Epithelial cell of proximal tubule (primary cell): Measurements from ENCODE around the gene UPP2. TPM values are rescaled to one million over a fixed set of nuclear protein-coding genes. Genes with fewer than 3 reads are reported as not detected.

Experiments
- DNase-seq: peaks from one replicate; pipeline ENCODE4 v3.0.0-alpha.2; 2011; ENCODE audit warnings: low read depth
- H3K4me3 ChIP-seq: 2 replicates; pipeline ENCODE4 v1.5.1; 2011; ENCODE audit warnings: low read depth, mild to moderate bottlenecking, low read length
- CTCF ChIP-seq: conservative IDR thresholded peaks from 2 replicates; pipeline ENCODE4 v1.5.1; 2012; ENCODE audit warnings: low read depth, mild to moderate bottlenecking, low read length
- total RNA-seq: library from RNA; depleted of rRNA; stranded (reverse); fragments of >200 nt; gene quantifications from 2 replicates; pipeline ENCODE4 v1.2.3, GENCODE V29; 2015

Gene UPP2
- total RNA-seq, 1 donor from 2014 or later, result not detected

- DNase-seq, result no peak
- no peak for TF ChIP-seq CTCF
- no peak overlapping the region for H3K4me3 ChIP-seq
These were observed 43.4 kb downstream of the UPP2 start for GRCh38 chr2:158144914-158145625.

GRCh38 chr2:158153270-158154015 is 51.8 kb downstream of the UPP2 start:
- no peak overlapping the region for H3K4me3 ChIP-seq
- DNase-seq, result no peak
- TF ChIP-seq CTCF, result no peak

GRCh38 chr2:158154596-158154995 is 52.9 kb downstream of the UPP2 start:
- DNase-seq, result no peak
- no peak for TF ChIP-seq CTCF
- H3K4me3 ChIP-seq, result no peak overlapping the region

- no peak overlapping the region for H3K4me3 ChIP-seq
- no peak for DNase-seq
- TF ChIP-seq CTCF, result no peak
These were observed 71.0 kb downstream of the UPP2 start for GRCh38 chr2:158172719-158173118.

- DNase-seq, result no peak
- no peak for TF ChIP-seq CTCF
- no peak overlapping the region for H3K4me3 ChIP-seq
These were observed 72.8 kb downstream of the UPP2 start for GRCh38 chr2:158174495-158174894.

GRCh38 chr2:158174956-158175355 is 73.3 kb downstream of the UPP2 start:
- DNase-seq, result no peak
- TF ChIP-seq CTCF, result no peak
- no peak overlapping the region for H3K4me3 ChIP-seq

GRCh38 chr2:158178646-158179045 is 77.0 kb downstream of the UPP2 start:
- TF ChIP-seq CTCF, result no peak
- DNase-seq, result no peak
- no peak overlapping the region for H3K4me3 ChIP-seq
